ENCODE data around the gene AFAP1. TPM values are rescaled to one million over a fixed set of nuclear protein-coding genes. Genes with fewer than 3 reads are reported as not detected.

Gene AFAP1
- polyA plus RNA-seq, 1 donor (not counting 4 experiments of a cell fraction or from before 2014, with no cell fraction given), result 7.6 TPM

DNA sequence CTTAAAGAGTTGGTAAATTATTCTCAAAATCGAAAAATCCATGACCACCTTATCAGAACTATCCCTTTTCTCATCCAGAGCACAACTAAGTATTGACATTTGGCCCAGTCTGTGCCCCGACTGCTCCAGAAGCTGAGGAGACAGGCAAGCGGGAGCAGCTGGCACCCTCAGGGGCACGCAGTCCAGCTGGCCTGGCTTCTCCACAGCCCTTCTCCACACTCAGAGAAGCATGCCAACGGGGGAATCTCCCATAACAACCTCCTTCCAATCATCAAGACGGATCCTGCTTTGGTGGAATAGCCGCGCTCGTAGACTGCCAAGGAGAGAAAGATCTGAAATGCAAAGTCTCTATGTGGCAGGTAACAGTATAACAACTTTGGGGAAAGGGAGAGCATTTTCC lies 85.4 kb downstream of the AFAP1 start:
- Histone ChIP-seq H3K4me3 (ENCODE audit: control insufficient read depth in 2 of 3, extremely low read depth in 1 of 3, insufficient read depth in 2 of 3, low read depth in 1 of 3, low read length in 3 of 3) (no peak overlapping the region), H3K27ac (ENCODE audit: control insufficient read depth, insufficient read depth, low read length) (no peak overlapping the region), H3K9me1 (ENCODE audit: control insufficient read depth, extremely low read depth, insufficient read depth, low read length) (no peaks in the 10 kb centered on the region), H2AFZ (ENCODE audit: control insufficient read depth, low read length) (no peak overlapping the region), H3K27me3 (ENCODE audit: control insufficient read depth, extremely low read depth, insufficient read depth, low read length) (no peaks in the 10 kb centered on the region), H3K9me3 (ENCODE audit: control insufficient read depth, low read depth, low read length) (no peaks in the 10 kb centered on the region), H3K36me3 (ENCODE audit: control insufficient read depth in 2 of 2, extremely low read depth in 1 of 2, insufficient read depth in 2 of 2, low read length in 2 of 2) (peaks cover 11 to 15% of the 10 kb centered on the region in 2 experiments), H4K20me1 (ENCODE audit: control insufficient read depth, extremely low read depth, insufficient read depth, low read length) (no peaks in the 10 kb centered on the region), H3K79me2 (ENCODE audit: control insufficient read depth, insufficient read depth, low read length) (peaks cover 14% of the 10 kb centered on the region), H3K4me1 (ENCODE audit: control insufficient read depth, extremely low read depth, insufficient read depth, low read length) (no peaks in the 10 kb centered on the region), H3K9ac (ENCODE audit: control insufficient read depth, extremely low read depth, insufficient read depth, low read length) (no peak overlapping the region), H3K4me2 (ENCODE audit: control insufficient read depth, extremely low read depth, insufficient read depth, low read depth, low read length) (no peak overlapping the region)
- TF ChIP-seq EZH2 (IDR thresholded peaks at IDR 0.05; ENCODE audit: low read length), result no peak
- TF ChIP-seq, protein P1, sequence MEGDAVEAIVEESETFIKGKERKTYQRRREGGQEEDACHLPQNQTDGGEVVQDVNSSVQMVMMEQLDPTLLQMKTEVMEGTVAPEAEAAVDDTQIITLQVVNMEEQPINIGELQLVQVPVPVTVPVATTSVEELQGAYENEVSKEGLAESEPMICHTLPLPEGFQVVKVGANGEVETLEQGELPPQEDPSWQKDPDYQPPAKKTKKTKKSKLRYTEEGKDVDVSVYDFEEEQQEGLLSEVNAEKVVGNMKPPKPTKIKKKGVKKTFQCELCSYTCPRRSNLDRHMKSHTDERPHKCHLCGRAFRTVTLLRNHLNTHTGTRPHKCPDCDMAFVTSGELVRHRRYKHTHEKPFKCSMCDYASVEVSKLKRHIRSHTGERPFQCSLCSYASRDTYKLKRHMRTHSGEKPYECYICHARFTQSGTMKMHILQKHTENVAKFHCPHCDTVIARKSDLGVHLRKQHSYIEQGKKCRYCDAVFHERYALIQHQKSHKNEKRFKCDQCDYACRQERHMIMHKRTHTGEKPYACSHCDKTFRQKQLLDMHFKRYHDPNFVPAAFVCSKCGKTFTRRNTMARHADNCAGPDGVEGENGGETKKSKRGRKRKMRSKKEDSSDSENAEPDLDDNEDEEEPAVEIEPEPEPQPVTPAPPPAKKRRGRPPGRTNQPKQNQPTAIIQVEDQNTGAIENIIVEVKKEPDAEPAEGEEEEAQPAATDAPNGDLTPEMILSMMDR (optimal IDR thresholded peaks at IDR 0.05 in 1 of 3, IDR thresholded peaks at IDR 0.05 in 1 of 3, conservative IDR thresholded peaks at IDR 0.05 in 1 of 3; ENCODE audit: extremely low read depth in 1 of 3, insufficient read depth in 2 of 3, low read length in 3 of 3), result no peak
- dilution Hi-C loops (cut with MboI; ENCODE audit: extremely low pct_ligation_motif_present, low sequenced_read_pairs), result no loop called here
- no peak for DNase-seq (ENCODE audit: low read depth, low spot score)
- FAIRE-seq, result no peak

DNA sequence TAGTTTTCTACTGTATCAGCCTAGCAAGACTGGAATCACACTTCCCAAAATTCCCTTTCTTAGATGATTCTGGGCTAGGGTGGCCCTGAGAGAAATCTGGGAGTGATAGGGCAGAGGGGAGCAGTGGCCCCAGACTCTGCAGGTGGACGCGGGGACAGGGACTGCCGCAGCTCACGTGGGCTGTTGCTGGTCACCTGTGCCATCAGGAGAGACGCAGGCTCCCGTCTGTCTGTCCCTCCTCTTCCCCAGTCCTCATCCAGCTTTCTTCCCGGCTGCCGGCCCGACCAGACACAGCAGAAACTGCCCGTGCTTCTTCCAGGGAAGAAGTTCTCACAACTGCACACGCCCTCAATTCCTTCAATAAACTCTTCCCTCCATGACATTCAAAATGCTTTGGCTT lies 86.4 kb downstream of the AFAP1 start:
- H3K4me3 ChIP-seq (ENCODE audit: control insufficient read depth in 2 of 3, extremely low read depth in 1 of 3, insufficient read depth in 2 of 3, low read depth in 1 of 3, low read length in 3 of 3), result no peak overlapping the region
- H2AFZ ChIP-seq (ENCODE audit: control insufficient read depth, low read length), result no peak overlapping the region
- dilution Hi-C loops (cut with MboI; ENCODE audit: extremely low pct_ligation_motif_present, low sequenced_read_pairs), result no loop called here
- H3K79me2 ChIP-seq (ENCODE audit: control insufficient read depth, insufficient read depth, low read length), result peaks cover 16% of the 10 kb centered on the region
- no peak overlapping the region for H3K9ac ChIP-seq (ENCODE audit: control insufficient read depth, extremely low read depth, insufficient read depth, low read length)
- H3K27ac ChIP-seq (ENCODE audit: control insufficient read depth, insufficient read depth, low read length), result no peak overlapping the region
- no peaks in the 10 kb centered on the region for H3K4me1 ChIP-seq (ENCODE audit: control insufficient read depth, extremely low read depth, insufficient read depth, low read length)
- peaks cover 11 to 17% of the 10 kb centered on the region in 2 experiments for H3K36me3 ChIP-seq (ENCODE audit: control insufficient read depth in 2 of 2, extremely low read depth in 1 of 2, insufficient read depth in 2 of 2, low read length in 2 of 2)
- H3K27me3 ChIP-seq (ENCODE audit: control insufficient read depth, extremely low read depth, insufficient read depth, low read length), result no peaks in the 10 kb centered on the region
- no peak for TF ChIP-seq EZH2 (IDR thresholded peaks at IDR 0.05; ENCODE audit: low read length)
- TF ChIP-seq, protein P1 (optimal IDR thresholded peaks at IDR 0.05 in 1 of 3, IDR thresholded peaks at IDR 0.05 in 1 of 3, conservative IDR thresholded peaks at IDR 0.05 in 1 of 3; ENCODE audit: extremely low read depth in 1 of 3, insufficient read depth in 2 of 3, low read length in 3 of 3), result no peak
- DNase-seq (ENCODE audit: low read depth, low spot score), result no peak
- H4K20me1 ChIP-seq (ENCODE audit: control insufficient read depth, extremely low read depth, insufficient read depth, low read length), result no peaks in the 10 kb centered on the region
- no peak for FAIRE-seq
- H3K9me3 ChIP-seq (ENCODE audit: control insufficient read depth, low read depth, low read length), result no peaks in the 10 kb centered on the region
- no peaks in the 10 kb centered on the region for H3K9me1 ChIP-seq (ENCODE audit: control insufficient read depth, extremely low read depth, insufficient read depth, low read length)
- H3K4me2 ChIP-seq (ENCODE audit: control insufficient read depth, extremely low read depth, insufficient read depth, low read depth, low read length), result no peak overlapping the region
